DLD1 (cell line): Measurements from ENCODE around the gene ZNF654.
"Not testable (repeated sequence)": the region's sequence is repeated elsewhere in the genome, so short reads cannot be mapped to it uniquely, and the experiment has no call there.

Experiments
- in situ Hi-C: cut with HindIII; loops from 2 replicates; pipeline ENCODE4 v1.10.0; 2017; ENCODE audit warnings: low sequenced_read_pairs

The ZNF654 gene

DNA sequence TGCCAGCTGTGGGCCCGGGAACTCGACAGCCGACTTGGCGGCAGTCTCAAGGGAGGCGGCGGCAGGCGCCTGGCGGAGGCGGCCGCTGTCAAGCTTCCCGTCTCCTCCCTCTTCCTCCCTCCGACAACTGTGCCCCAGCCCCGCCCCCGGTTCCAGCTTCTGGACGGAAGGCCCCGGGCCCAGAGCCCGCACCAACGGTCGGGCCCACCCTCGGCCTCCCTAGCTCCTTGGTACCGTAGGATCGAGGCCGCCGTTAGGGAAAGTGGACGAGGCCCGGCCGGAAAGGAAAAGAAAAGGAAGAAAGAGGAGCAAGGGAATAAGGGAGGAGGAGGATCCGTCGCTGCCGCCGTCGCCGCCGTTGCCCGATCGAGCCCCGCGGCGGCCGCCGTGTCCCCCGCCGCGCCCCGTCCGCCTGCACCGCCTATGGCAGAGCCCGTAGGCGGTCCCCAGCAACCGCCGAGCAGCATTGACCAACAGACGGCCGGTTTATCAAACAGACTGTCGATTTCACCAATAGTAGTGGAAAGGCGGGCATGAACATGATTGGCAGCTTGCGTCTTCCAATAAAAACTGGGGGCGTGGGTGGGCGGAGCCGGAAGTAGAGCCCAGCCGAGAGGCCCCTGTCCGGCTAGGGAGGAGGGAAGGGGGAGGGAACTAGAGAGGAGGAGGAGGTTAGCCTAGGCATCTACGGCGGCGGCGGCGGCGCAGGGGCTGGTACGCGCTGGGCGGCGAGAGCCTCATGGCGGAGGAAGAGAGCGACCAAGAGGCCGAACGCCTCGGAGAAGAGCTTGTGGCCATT lies at the start of gene ZNF654, which contains the start of gene CGGBP1:
Gene ZNF654 (plus strand): TSS at position 675 of the 799 bp plus-strand sequence. CDS start 65 bp downstream, at position 740.
Gene CGGBP1 (minus strand): TSS at position 425 of the 799 bp plus-strand sequence. CDS start 3,029 bp downstream, outside the sequence.
- in situ Hi-C loops, result no loop called here

DNA sequence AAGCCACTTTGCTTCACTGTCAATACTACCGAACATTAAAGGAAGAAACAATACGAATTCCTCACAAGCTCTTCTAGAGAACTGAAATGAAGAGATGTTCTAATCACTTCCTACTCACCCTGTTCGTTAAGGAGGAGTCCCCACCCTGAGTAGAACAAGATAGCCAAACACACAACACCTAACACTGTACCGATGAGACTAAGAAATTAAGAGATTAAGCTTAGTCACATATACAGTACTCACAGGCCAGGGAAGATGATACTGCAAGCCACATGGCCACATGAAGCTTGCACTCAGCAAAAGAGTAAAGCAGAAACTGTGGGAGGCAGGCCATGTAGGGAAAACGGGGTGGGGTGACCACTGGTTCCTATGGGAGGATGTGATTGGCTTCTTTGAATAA lies 48.2 kb upstream of the ZNF654 start:
- in situ Hi-C loops, result no loop called here

DNA sequence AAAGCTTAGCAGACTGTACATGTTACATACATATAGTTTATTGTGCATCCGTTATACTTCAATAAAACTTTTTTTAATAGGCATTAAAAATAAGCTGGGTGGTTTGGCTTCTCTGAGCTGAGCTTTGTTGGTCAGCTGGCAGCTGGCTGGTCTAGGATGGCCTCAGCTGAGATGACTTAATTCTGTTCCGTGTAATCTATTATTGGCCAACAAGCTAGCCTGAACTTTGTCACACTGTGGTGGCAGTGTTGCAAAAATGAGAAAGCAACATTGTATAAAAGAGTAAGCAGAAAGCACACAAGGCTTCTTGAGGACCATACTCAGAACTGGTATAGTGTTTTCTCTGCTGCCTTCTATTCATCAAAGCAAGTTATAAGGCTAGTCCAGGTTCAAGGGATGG lies 45.5 kb upstream of the ZNF654 start:
- in situ Hi-C loops, result no loop called here

DNA sequence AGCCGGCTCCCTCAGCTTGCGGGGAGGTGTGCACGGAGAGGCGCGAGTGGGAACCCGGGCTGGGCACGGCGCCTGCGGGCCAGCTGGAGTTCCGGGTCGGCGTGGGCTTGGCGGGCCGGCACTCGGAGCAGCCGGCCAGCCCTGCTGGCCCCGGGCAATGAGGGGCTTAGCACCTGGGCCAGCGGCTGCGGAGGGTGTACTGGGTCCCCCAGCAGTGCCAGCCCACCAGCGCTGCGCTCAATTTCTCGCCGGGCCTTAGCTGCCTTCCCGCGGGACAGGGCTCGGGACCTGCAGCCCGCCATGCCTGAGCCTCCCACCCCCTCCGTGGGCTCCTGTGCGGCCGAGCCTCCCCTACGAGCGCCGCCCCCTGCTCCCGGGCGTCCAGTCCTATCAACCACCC lies 43.4 kb upstream of the ZNF654 start:
- in situ Hi-C loops, result not testable (repeated sequence)

DNA sequence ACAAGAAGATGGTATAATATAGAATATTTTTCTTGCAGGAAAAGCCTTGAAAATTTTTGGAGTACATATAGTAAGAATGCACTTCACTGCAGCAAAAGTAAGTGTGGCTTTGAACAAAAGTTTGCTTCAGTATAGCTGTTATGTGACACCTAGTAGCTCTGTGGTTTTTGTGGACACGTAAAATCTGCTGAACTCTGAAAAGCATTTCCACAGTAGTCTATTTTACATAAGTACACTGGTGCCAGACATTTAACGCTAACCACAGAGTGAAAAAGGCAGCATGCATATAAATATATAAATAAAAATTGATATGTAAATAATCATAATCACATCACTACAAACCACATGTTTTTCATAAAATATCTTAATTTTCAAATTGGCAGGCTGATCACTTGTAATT lies 40.0 kb upstream of the ZNF654 start:
- in situ Hi-C loops, result no loop called here

DNA sequence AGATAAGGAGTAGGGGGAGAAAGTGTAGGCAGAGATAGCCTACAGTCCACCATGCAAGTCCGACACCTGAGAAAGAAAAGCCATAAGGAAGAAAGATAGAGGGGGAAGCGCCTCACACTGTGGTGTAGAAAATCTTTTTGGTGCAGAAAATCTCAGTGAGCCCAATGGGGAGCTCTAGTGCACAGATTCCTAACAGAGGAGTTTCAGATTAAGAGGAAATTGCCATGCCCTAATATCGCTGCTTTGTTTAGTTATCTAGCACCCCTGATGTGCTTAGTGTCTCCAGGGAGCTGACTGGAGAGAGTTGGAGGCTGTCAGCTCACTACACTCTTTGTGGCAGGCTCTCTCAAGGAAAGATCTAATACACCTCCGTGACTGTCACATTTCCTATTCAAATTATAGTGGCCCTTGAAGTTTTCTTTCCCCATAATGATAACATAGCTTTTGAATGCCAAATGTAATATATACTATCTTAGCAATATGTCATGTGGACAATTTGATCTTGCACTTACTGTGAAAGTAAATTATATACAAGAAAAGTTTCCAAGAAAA lies 34.0 kb upstream of the ZNF654 start:
- in situ Hi-C loops, result no loop called here

DNA sequence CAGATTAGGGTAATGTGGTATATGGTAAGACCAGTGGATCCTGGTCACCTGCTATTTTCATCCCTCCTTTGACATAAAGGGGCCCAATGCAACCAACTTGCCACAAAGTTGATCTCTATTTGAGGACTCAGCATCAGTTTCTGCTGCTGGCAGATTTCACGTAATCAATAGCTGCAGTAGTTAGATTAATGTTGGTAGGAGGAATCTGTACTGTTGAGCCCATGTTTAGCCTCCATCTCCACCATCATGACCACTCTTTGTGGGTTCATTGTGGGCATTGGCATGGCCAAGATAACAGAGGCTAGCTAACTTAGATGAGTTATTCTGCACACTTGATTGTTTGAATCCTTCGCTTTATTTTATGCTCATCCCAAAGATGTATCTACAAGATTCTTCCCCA lies 30.2 kb upstream of the ZNF654 start:
- in situ Hi-C loops, result no loop called here

DNA sequence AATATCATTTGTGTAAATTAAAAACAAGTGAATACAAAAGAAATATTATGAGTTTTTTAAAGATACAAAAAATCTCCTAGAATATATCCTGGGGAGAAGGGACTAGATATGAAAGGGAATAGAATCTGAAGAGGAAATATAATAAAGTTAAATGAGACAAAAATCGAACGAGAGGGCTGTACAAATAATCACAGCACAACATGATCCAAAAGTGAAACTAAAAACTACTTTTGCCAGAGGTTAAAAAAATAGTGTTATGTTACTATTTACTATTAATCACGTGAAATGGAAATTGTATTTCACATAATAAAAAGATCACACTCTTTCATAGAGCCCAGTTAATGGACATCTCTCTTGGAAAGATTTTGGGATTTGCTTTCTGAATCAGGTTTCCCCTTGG lies 28.8 kb upstream of the ZNF654 start:
- in situ Hi-C loops, result no loop called here

DNA sequence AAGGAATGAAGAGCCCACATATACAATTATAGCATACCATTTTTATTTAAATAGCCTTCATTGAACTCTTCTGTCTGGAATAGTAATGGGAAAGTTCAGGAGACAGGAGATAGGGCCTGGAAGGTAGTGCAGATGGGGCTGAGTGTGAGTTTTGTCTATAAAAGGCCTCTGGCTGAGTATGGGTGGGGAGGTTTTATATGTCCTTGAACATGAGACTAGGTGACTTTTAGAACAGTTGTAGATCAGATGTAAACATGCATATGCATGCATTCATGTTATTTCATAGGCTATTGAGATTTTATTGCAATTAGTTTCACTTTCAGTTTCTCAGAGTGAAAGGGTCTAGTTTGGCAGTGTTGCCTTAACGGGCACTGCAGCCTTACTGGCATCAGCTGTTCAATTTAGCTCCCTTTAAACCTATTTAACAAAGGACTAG lies 27.4 kb upstream of the ZNF654 start:
- in situ Hi-C loops, result no loop called here

DNA sequence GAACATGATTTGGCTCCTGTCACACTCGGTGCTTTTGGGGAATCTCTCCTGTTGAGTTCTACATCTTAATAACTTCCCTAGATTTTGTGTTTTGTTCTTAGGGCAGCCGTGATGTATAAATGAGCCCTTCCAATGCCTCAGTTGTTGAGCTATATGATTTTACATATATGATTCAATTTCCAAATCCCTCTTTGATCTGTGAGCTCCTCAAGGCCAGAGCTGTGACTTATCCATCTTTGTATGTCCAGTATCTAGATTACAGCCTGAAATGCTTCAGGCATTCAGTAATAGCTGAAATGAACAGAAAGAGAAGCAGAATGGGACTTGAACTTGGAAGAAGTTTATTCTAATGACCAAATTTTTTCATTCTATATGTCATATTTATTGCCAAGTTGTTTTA lies 26.8 kb upstream of the ZNF654 start:
- in situ Hi-C loops, result no loop called here

DNA sequence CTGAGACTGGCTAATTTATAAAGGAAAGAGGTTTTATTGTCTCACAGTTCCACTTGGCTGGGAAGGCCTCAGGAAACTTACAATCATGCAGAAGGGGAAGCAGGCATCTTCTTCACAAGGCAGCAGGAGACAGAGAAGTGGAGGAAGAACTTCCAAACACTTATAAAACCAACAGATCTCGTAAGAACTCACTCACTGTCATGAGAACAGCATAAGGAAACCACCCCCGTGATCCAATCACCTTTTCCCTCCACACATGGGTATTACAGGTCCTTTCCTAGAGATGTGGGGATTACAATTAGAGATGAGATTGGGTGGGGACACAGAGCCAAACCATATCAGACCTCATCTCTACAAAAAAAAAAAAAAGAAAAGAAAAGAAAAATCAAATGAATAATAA lies 26.0 kb upstream of the ZNF654 start:
- in situ Hi-C loops, result no loop called here

DNA sequence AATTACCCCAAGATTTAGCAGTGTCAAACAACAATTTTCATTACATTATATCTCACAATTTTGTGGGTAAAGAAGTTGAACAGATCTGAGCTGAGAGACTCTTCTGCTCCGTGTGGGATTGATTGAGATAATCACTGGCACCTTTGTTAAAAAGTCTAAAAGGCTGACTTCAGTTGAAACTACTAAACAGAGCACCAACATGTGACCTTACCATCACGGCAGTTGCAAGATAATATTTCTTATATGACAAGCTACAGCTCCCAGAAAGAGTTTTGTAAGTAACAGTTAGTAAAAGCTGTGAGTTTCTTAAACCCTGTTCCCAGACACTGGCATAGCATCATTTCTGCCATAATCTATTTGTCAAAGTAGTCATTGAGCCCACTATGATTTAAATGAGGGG lies 25.2 kb upstream of the ZNF654 start:
- in situ Hi-C loops, result no loop called here

DNA sequence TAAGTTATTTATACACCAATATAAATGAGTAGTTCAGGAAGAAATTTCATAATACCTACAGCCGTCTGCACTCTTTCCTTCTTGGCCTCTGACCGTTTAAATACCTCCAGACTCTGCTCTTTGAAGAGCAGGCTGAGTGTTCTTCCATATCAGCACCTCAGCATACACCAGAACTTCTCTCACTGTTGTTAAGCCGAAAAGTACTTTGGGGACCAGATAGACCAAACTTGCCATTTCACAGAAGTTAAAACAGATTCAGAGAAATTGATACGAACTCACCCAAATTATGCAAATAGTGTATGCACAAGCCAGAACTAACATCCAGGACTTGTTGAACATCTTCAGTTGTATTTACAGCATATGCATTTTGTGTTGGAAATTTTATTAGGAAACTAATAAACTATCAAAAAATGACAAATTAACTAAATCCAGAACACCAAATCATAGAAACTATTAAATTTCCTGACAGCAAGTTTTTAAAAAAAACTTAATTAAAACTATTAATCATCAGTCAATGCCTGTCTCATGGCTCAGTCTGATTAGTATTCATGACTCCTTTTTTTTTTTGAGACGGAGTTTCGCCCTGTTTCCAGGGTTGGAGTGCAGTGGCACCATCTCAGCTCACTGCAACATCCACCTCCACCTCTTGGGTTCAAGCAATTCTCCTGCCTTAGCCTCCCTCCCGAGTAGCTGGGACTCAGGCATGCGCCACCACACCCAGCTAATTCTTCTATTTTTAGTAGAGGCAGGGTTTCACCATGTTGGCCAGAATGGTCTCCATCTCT lies 24.4 kb upstream of the ZNF654 start:
- in situ Hi-C loops, result no loop called here

DNA sequence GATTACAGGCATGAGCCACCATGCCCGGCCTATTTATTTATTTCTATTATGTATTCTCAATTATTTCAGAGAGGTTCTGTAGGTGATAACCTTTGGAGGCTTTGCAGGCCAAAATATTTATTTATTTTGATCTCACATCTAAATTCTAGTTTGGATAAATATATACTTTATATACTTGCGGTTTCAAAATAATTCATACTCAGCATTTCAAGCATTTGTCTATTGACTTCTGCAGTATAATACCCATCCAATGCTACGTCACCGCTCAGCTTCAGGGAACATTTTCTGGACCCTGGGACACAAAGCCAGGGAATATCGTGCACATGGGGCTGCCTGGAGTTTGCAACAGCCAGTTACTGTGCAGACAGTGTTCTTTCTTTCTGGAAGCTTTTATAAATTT lies 22.8 kb upstream of the ZNF654 start:
- in situ Hi-C loops, result no loop called here

DNA sequence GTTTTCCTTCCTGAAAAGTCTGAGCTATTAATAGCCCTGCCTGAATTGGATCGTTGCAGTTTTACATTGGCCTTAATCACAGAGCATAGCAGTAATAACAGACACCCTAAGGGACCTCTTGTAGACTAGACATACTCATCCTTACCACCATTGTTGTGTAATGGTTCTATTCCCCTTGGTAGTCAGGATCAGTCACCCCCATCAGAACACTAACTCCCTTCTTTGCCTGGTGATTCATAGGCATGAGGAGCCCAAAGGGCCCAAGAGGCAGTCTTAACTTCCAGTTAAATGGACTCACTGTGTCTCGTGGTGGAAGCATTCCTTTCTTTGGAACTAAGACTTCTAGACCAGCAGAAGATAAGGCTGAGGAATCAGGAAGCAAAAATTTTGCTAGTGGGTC lies 20.5 kb upstream of the ZNF654 start:
- in situ Hi-C loops, result no loop called here

DNA sequence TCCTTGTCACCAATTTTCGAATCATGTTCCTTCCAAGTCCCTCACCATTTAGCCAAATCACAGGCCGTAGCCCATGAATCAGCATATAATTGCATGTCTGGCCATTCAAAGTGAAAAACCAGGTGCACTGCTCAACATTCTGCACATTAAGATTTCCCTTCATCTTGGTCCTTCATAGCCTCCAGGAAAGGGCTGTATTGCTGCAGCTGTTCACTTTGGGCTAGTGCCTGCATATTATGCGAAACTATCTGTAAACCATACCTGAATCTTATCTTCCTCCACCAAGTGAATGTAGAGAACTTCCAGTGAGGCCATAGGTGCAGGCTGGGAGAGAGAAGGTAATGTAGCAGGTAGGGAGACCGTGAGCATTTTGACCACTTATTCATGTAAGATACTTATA lies 18.5 kb upstream of the ZNF654 start:
- in situ Hi-C loops, result no loop called here

DNA sequence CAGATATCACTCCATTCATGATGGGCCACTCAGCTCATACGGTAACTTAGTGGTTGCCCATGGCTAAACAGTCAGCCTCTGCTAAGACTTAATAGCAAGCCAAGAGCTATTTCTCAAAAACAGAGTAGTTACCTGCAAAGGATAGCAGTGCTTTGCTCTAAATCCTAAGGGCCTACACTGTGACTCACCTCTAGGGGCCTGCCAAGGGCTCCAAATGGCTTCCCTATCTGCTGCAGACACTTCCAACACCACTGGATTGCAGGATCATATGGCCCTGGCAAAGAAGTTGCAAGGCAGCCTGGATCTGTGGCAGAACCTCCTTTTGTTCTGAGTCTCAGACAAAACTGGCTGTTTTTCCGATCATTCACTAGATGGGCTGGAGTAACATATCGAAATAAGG lies 18.1 kb upstream of the ZNF654 start:
- in situ Hi-C loops, result no loop called here

DNA sequence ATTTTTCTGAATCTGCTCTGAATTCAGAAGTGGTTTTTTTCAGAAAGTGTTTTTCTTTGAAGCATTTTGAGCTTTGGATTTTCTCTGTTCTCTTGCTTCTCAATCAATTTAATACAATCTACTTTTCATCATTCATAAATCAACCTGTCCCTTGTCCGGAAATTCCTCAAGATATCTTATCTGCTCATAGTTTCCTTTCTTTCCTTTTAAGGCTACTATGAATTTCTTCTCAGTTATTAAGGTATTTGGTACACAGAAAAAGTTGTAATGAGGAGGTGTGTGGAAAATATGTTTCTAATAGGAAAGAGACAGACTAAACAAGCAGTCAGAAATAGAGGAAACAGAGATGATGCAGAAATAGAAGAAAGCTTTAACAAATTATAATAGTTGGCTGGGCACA lies 14.6 kb upstream of the ZNF654 start:
- in situ Hi-C loops, result no loop called here

DNA sequence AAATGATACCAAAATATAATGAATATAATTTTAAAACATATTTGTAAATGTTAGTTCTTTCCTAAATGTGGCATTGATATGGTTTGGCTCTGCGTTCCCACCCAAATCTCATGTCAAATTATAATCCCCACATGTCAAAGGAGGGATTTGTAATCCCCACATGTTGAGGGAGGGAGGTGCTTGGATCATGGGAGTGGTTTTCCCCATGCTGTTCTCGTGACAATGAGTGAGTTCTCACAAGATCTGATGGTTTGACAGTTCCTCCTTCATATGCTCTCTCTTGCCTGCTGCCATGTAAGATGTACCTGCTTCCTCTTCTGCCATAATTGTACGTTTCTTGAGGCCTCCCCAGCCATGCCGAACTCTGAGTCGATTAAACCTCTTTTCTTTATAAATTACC lies 12.3 kb upstream of the ZNF654 start:
- in situ Hi-C loops, result no loop called here

DNA sequence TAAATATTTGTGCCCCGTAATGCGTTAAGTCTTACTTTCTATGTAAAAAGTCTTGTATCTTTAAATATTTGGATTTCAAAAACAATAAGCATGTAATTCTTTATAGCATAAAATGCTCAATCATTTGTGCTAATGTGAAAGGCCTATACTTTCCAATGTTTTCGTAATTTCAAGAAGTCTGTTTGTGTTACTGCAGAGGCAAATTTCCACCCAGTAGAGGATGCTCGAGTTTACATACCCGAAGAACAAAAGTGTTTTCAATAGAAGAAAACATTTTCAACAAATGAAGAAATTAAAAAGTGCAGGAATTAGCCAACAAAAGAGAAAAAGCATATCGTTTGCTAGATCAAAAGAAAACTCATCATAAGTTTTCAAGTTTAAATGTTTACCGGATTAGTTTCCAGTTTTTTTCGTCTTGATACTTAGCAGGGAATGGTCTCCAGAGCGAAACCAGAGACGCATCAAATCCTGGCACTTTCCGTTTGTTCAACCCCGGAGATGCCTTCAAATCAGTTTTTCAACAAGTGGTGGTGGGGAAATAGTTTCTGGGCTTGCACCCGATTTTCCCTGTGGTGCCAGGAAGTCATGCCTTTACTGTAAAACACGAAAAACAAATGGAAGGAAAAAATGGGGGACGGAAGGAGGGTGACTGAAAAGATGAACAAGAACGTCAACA lies 1.3 kb upstream of the ZNF654 start:
- in situ Hi-C loops, result no loop called here

DNA sequence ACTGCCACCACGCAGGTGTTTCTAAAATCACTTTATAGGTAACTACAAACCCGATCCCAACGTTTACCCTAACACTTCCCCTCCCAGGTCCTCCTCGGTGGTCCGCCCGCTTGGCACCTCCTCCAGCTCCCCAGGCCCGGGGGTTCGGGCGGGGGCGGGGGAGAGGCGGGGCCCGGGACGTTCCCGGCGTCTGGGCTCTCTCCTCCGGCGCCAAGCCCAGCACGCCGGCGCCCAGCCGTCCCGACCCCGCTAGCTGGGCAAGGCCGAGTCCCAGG lies 812 bp upstream of the ZNF654 start:
- in situ Hi-C loops, result no loop called here
